Measurements from ENCODE around the gene PALMD. TPM values are rescaled to one million over a fixed set of nuclear protein-coding genes. Genes with fewer than 3 reads are reported as not detected.

PALMD gene
- total and polyA plus RNA-seq, 2 donors (not counting 1 experiment from before 2014, with no cell fraction given) = not detected

DNA sequence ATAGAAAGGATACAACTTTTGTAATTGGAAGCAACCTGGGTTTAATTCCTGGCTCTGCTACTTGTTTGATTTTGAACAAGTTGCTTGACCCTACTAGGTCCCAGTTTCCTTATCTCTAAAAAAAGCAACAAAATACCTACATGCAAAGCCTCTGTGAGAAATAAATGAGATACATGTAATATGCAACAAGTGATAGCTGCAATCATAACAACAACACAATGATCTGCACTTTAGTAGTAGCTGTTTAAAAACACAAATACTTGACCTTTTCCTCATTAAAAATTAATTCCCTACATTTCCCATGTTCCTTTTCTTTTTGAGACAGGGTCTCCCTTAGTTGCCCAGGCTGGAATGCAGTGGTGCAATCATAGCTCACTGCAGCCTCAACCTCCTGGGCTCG is 80.5 kb downstream of the PALMD start:
- no peaks in the 10 kb centered on the region for H3K4me1 Mint-ChIP-seq
- H3K4me3 ChIP-seq (ENCODE audit: control extremely low read depth in 1 of 5, extremely low read depth in 1 of 5, insufficient read depth in 1 of 5, low read depth in 2 of 5, low read length in 4 of 5) = no peak overlapping the region
- TF ChIP-seq, protein P1, sequence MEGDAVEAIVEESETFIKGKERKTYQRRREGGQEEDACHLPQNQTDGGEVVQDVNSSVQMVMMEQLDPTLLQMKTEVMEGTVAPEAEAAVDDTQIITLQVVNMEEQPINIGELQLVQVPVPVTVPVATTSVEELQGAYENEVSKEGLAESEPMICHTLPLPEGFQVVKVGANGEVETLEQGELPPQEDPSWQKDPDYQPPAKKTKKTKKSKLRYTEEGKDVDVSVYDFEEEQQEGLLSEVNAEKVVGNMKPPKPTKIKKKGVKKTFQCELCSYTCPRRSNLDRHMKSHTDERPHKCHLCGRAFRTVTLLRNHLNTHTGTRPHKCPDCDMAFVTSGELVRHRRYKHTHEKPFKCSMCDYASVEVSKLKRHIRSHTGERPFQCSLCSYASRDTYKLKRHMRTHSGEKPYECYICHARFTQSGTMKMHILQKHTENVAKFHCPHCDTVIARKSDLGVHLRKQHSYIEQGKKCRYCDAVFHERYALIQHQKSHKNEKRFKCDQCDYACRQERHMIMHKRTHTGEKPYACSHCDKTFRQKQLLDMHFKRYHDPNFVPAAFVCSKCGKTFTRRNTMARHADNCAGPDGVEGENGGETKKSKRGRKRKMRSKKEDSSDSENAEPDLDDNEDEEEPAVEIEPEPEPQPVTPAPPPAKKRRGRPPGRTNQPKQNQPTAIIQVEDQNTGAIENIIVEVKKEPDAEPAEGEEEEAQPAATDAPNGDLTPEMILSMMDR (IDR thresholded peaks at IDR 0.05) = no peak
- TF ChIP-seq EZH2 (IDR thresholded peaks at IDR 0.05; ENCODE audit: borderline replicate concordance, insufficient read depth, low read depth, low read length, poor library complexity, severe bottlenecking) = no peak
- no CpG with 5 or more reads among the region's 1 CpG for WGBS (ENCODE audit: insufficient coverage)
- H3K27me3 ChIP-seq (replicated peaks in 1 of 4; ENCODE audit: control extremely low read depth in 1 of 4, control insufficient read depth in 3 of 4, insufficient read depth in 4 of 4, low read length in 3 of 4) = no peaks in the 10 kb centered on the region
- H3K36me3 ChIP-seq (replicated peaks in 1 of 2; ENCODE audit: control extremely low read depth in 1 of 2, control insufficient read depth in 1 of 2, extremely low read depth in 1 of 2, insufficient read depth in 2 of 2, low read length in 1 of 2) = no peaks in the 10 kb centered on the region
- H3K4me1 ChIP-seq (ENCODE audit: control insufficient read depth in 2 of 2, insufficient read depth in 2 of 2, low read length in 2 of 2) = no peaks in the 10 kb centered on the region
- ChIA-PET POLR2A (no interaction called here), CTCF (no interaction called here)
- H3K27ac ChIP-seq (ENCODE audit: low read length in 2 of 2) = no peak overlapping the region
- H3K9me3 Mint-ChIP-seq (ENCODE audit: insufficient read depth) = no peaks in the 10 kb centered on the region
- ATAC-seq (ENCODE audit: low read depth) (no peak), DNase-seq (no peak)
- no peaks in the 10 kb centered on the region for H4K20me1 ChIP-seq (ENCODE audit: control insufficient read depth, insufficient read depth, low read length, poor library complexity, severe bottlenecking)
- no peaks in the 10 kb centered on the region for H3K27me3 Mint-ChIP-seq
- H3K9me3 ChIP-seq (ENCODE audit: control extremely low read depth in 1 of 3, control insufficient read depth in 2 of 3, insufficient read depth in 1 of 3, low read length in 2 of 3) = no peaks in the 10 kb centered on the region
- H3K4me2 ChIP-seq (replicated peaks; ENCODE audit: low read depth, low read length, poor library complexity, severe bottlenecking) = no peak overlapping the region
- H3K4me3 Mint-ChIP-seq = no peak overlapping the region
- no peak overlapping the region for H2AFZ ChIP-seq (ENCODE audit: insufficient read depth, low read depth, low read length, poor library complexity, severe bottlenecking)
- no peak overlapping the region for H3K27ac Mint-ChIP-seq
- H3K9ac ChIP-seq (ENCODE audit: low read length) = no peak overlapping the region
- no peaks in the 10 kb centered on the region for H3K79me2 ChIP-seq (ENCODE audit: control insufficient read depth, insufficient read depth, low read length)
- intact Hi-C loops (cut with micrococcal nuclease) = no loop called here

DNA sequence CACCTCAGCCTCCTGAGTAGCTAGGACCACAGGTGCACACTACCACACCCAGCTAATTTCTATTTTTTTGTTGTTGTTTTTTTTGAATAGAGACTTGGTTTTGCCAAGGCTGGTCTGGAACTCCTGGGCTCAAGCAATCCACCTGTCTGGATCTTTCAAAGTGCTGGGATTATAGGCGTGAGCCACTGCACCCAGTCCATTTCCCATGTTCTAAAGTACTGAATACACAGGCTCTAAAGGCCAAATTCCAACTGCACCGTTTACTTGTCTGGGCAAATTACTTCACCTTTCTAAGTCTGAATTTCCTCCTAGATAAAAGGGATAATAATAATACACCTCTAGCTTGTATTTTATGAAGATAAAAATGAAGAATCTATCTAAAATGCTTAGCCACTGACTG is 80.9 kb downstream of the PALMD start:
- no peaks in the 10 kb centered on the region for H3K27me3 Mint-ChIP-seq
- H3K4me3 Mint-ChIP-seq = no peak overlapping the region
- Histone ChIP-seq H2AFZ (ENCODE audit: insufficient read depth, low read depth, low read length, poor library complexity, severe bottlenecking) (no peak overlapping the region), H3K79me2 (ENCODE audit: control insufficient read depth, insufficient read depth, low read length) (no peaks in the 10 kb centered on the region), H3K36me3 (replicated peaks in 1 of 2; ENCODE audit: control extremely low read depth in 1 of 2, control insufficient read depth in 1 of 2, extremely low read depth in 1 of 2, insufficient read depth in 2 of 2, low read length in 1 of 2) (no peaks in the 10 kb centered on the region), H3K4me3 (ENCODE audit: control extremely low read depth in 1 of 5, extremely low read depth in 1 of 5, insufficient read depth in 1 of 5, low read depth in 2 of 5, low read length in 4 of 5) (no peak overlapping the region), H3K4me1 (ENCODE audit: control insufficient read depth in 2 of 2, insufficient read depth in 2 of 2, low read length in 2 of 2) (no peaks in the 10 kb centered on the region), H4K20me1 (ENCODE audit: control insufficient read depth, insufficient read depth, low read length, poor library complexity, severe bottlenecking) (no peaks in the 10 kb centered on the region), H3K4me2 (replicated peaks; ENCODE audit: low read depth, low read length, poor library complexity, severe bottlenecking) (no peak overlapping the region), H3K27me3 (replicated peaks in 1 of 4; ENCODE audit: control extremely low read depth in 1 of 4, control insufficient read depth in 3 of 4, insufficient read depth in 4 of 4, low read length in 3 of 4) (no peaks in the 10 kb centered on the region), H3K27ac (ENCODE audit: low read length in 2 of 2) (no peak overlapping the region), H3K9ac (ENCODE audit: low read length) (no peak overlapping the region), H3K9me3 (ENCODE audit: control extremely low read depth in 1 of 3, control insufficient read depth in 2 of 3, insufficient read depth in 1 of 3, low read length in 2 of 3) (no peaks in the 10 kb centered on the region)
- ATAC-seq (ENCODE audit: low read depth) (no peak), DNase-seq (no peak)
- WGBS (ENCODE audit: insufficient coverage) = no CpG with 5 or more reads among the region's 2 CpGs
- intact Hi-C loops (cut with micrococcal nuclease) = no loop called here
- CTCF ChIA-PET = no interaction called here
- TF ChIP-seq, protein P1 (IDR thresholded peaks at IDR 0.05) = no peak
- H3K4me1 Mint-ChIP-seq = no peaks in the 10 kb centered on the region
- no peak overlapping the region for H3K27ac Mint-ChIP-seq
- no peaks in the 10 kb centered on the region for H3K9me3 Mint-ChIP-seq (ENCODE audit: insufficient read depth)
- POLR2A ChIA-PET = no interaction called here
